ENCODE measurements around the gene RIOK1.

DNA sequence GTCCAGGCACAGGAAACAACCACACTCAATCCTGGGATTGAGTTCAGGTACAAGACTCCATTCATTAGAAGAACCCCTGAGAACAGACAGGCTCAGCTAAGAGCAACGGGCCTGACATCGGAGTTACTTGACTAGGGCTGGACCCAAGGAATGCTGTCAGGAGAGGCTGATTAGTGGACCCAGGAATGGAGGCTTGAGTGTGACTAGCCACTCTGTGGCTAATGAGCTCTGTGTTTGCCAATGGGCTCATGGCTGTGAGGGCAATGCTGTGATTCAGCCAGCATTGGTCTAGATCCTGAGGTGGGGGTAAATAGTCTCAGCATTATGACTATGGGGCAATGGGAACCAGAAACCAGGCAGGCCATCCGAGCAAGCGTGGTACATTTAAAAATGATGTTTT, 71.8 kb downstream of the RIOK1 start:
- TF ChIP-seq, protein P1, sequence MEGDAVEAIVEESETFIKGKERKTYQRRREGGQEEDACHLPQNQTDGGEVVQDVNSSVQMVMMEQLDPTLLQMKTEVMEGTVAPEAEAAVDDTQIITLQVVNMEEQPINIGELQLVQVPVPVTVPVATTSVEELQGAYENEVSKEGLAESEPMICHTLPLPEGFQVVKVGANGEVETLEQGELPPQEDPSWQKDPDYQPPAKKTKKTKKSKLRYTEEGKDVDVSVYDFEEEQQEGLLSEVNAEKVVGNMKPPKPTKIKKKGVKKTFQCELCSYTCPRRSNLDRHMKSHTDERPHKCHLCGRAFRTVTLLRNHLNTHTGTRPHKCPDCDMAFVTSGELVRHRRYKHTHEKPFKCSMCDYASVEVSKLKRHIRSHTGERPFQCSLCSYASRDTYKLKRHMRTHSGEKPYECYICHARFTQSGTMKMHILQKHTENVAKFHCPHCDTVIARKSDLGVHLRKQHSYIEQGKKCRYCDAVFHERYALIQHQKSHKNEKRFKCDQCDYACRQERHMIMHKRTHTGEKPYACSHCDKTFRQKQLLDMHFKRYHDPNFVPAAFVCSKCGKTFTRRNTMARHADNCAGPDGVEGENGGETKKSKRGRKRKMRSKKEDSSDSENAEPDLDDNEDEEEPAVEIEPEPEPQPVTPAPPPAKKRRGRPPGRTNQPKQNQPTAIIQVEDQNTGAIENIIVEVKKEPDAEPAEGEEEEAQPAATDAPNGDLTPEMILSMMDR (conservative IDR thresholded peaks at IDR 0.05; ENCODE audit: low read depth, low read length) = no peak
- no peak for TF ChIP-seq EZH2 (IDR thresholded peaks at IDR 0.05; ENCODE audit: low read length, unreplicated experiment)
